Tibial artery (tissue), 4 donors: Measurements from ENCODE around the gene TARS3.
"Not testable (repeated sequence)": the region's sequence is repeated elsewhere in the genome, so short reads cannot be mapped to it uniquely, and the experiment has no call there.

Experiments
- DNase-seq, 2 donors: peaks; one replicate each; pipeline ENCODE4 v3.0.0-alpha.2; 2019
- H3K27ac ChIP-seq, 2 donors: fragments of 200-600 bp; sonication (generic) in 1 of 2; 1 replicate in 1 of 2; 2 replicates in 1 of 2; pipeline ENCODE4 v1.5.1; 2018 to 2019; ENCODE audit warnings: mild to moderate bottlenecking in 1 of 2
- H3K27me3 ChIP-seq, 2 donors: fragments of 200-600 bp; sonication (generic) in 1 of 2; one replicate each; pipeline versions ENCODE4 v1.5.1 to v1.6.0; 2016 to 2019
- H3K36me3 ChIP-seq, 3 donors: fragments of 200-600 bp; sonication (generic) in 2 of 3; one replicate each; pipeline ENCODE4 v1.5.1; 2016 to 2019; ENCODE audit warnings: mild to moderate bottlenecking in 2 of 3
- H3K4me1 ChIP-seq, 4 donors: fragments of 200-600 bp; sonication (generic) in 2 of 4; 1 replicate in 3 of 4; 2 replicates in 1 of 4; pipeline ENCODE4 v1.5.1; 2016 to 2019
- H3K4me3 ChIP-seq, 2 donors: fragments of 200-600 bp; sonication (generic) in 1 of 2; 1 replicate in 1 of 2; 2 replicates in 1 of 2; pipeline ENCODE4 v1.5.1; 2018 to 2019; ENCODE audit warnings: mild to moderate bottlenecking in 2 of 2
- H3K9me3 ChIP-seq, 3 donors: fragments of 200-600 bp; sonication (generic) in 1 of 3; one replicate each; pipeline ENCODE4 v1.5.1; 2016 to 2019
- CTCF ChIP-seq, 2 experiments: fragments of 200-600 bp in 1 of 2; fragments of 450-650 bp in 1 of 2; IDR thresholded peaks; one replicate each; pipeline ENCODE4 v1.5.1; 2017 to 2019; ENCODE audit warnings: antibody characterized with exemption in 2 of 2, mild to moderate bottlenecking in 1 of 2, moderate library complexity in 1 of 2
- intact Hi-C: fragments of 100-400 bp; cut with DNase I; formaldehyde crosslinking; loops from one replicate; pipeline ENCODE4 v1.15.0; 2023; ENCODE audit warnings: low total_unique reads

Gene TARS3

GRCh38 chr15:101723874-101724674, at the start of gene TARS3:
Gene TARS3, minus strand, starts transcription at chr15:101724473. Its CDS starts 86 bp downstream, at chr15:101724387.
- peak within 1 kb of the TSS; percentile 90 to 92 for H3K4me3 ChIP-seq
- no peaks in the 10 kb centered on the region for H3K9me3 ChIP-seq
- peaks cover 0 to 14% (median 7%) of the 10 kb centered on the region in 4 donors for H3K4me1 ChIP-seq
- DNase-seq: peak; percentile 94 to 98
- TF ChIP-seq CTCF (IDR thresholded peaks at IDR 0.05): peak; percentile 4 to 30
- intact Hi-C loops: no loop called here
- H3K27ac ChIP-seq: peak within 1 kb of the TSS; percentile 97 to 98
- H3K36me3 ChIP-seq: peaks cover 26 to 32% (median 31%) of the 10 kb centered on the region in 3 donors
- no peaks in the 10 kb centered on the region for H3K27me3 ChIP-seq

GRCh38 chr15:101773496-101774100, 49.3 kb upstream of the TARS3 start:
- H3K4me3 ChIP-seq: no peak overlapping the region
- no peak for TF ChIP-seq CTCF (IDR thresholded peaks at IDR 0.05)
- no peak for DNase-seq
- H3K4me1 ChIP-seq: no peaks in the 10 kb centered on the region
- intact Hi-C loops: no loop called here
- no peaks in the 10 kb centered on the region for H3K9me3 ChIP-seq
- peaks cover 0 to 12% (median 0%) of the 10 kb centered on the region in 3 donors for H3K36me3 ChIP-seq
- H3K27ac ChIP-seq: no peak overlapping the region
- no peaks in the 10 kb centered on the region for H3K27me3 ChIP-seq

GRCh38 chr15:101772921-101773320, 48.6 kb upstream of the TARS3 start:
- Histone ChIP-seq H3K36me3 (peaks cover 0 to 12% (median 0%) of the 10 kb centered on the region in 3 donors), H3K9me3 (no peaks in the 10 kb centered on the region), H3K4me3 (no peak overlapping the region), H3K27ac (no peak overlapping the region), H3K4me1 (no peaks in the 10 kb centered on the region), H3K27me3 (no peaks in the 10 kb centered on the region)
- intact Hi-C loops: no loop called here
- TF ChIP-seq CTCF (IDR thresholded peaks at IDR 0.05): no peak
- DNase-seq: no peak

- DNase-seq, intact Hi-C loops: not testable (repeated sequence)
Observed at GRCh38 chr15:101767083-101767640, 42.9 kb upstream of the TARS3 start.

GRCh38 chr15:101765772-101766456, 41.6 kb upstream of the TARS3 start:
- H3K4me1 ChIP-seq: no peaks in the 10 kb centered on the region
- TF ChIP-seq CTCF (IDR thresholded peaks at IDR 0.05): no peak
- DNase-seq: no peak
- intact Hi-C loops: no loop called here
- no peak overlapping the region for H3K27ac ChIP-seq
- no peaks in the 10 kb centered on the region for H3K27me3 ChIP-seq
- H3K9me3 ChIP-seq: no peaks in the 10 kb centered on the region
- no peak overlapping the region for H3K4me3 ChIP-seq
- H3K36me3 ChIP-seq: no peaks in the 10 kb centered on the region

More at GRCh38 chr15:101767083-101767640, 42.9 kb upstream of the TARS3 start:
- not testable (repeated sequence) for H3K27me3 ChIP-seq, H3K36me3 ChIP-seq, H3K4me1 ChIP-seq, H3K27ac ChIP-seq, H3K9me3 ChIP-seq, H3K4me3 ChIP-seq

- H3K4me3 ChIP-seq, intact Hi-C loops, H3K9me3 ChIP-seq, DNase-seq, H3K27ac ChIP-seq, H3K27me3 ChIP-seq, H3K4me1 ChIP-seq, H3K36me3 ChIP-seq: not testable (repeated sequence)
Observed at GRCh38 chr15:101765340-101765671, 41.0 kb upstream of the TARS3 start.

- H3K36me3 ChIP-seq, H3K4me3 ChIP-seq, intact Hi-C loops, H3K27ac ChIP-seq, H3K27me3 ChIP-seq, H3K4me1 ChIP-seq, DNase-seq, H3K9me3 ChIP-seq: not testable (repeated sequence)
Observed at GRCh38 chr15:101764669-101765339, 40.5 kb upstream of the TARS3 start.

GRCh38 chr15:101746716-101747082, 22.4 kb upstream of the TARS3 start:
- intact Hi-C loops, DNase-seq: not testable (repeated sequence)
- H3K4me3 ChIP-seq: peak overlapping the region in 1 of 2 donors; percentile 52

GRCh38 chr15:101734837-101735236, 10.6 kb upstream of the TARS3 start:
- H3K9me3 ChIP-seq, DNase-seq, H3K36me3 ChIP-seq, H3K4me3 ChIP-seq, intact Hi-C loops, H3K27me3 ChIP-seq, H3K27ac ChIP-seq, H3K4me1 ChIP-seq: not testable (repeated sequence)

More at GRCh38 chr15:101746716-101747082, 22.4 kb upstream of the TARS3 start:
- H3K9me3 ChIP-seq, H3K4me1 ChIP-seq, H3K27ac ChIP-seq, H3K27me3 ChIP-seq, H3K36me3 ChIP-seq: not testable (repeated sequence)
